Upper lobe of left lung (tissue), 6 donors: ENCODE data around the gene LRRC8E. TPM values are rescaled to one million over a fixed set of nuclear protein-coding genes. Genes with fewer than 3 reads are reported as not detected.
A peak's percentile ranks its signal among the peaks of the same experiment; 100 is the strongest.

Experiments used
- ATAC-seq, 2 donors: fragments of 200-7000 bp; cut with Tn5 transposase; one replicate each; pipeline ENCODE4 v1.9.1; 2022; ENCODE audit warnings: mild to moderate bottlenecking in 2 of 2, moderate library complexity in 2 of 2; ENCODE audit not compliant: low FRiP score in 2 of 2
- DNase-seq, 2 donors: peaks; one replicate each; pipeline ENCODE4 v3.0.0-alpha.2; 2019 to 2020
- H3K27ac ChIP-seq, 4 donors: fragments of 200-600 bp; sonication (generic); one replicate each; pipeline ENCODE4 v1.5.1; 2016 to 2019
- H3K27me3 ChIP-seq, 4 donors: fragments of 200-600 bp; sonication (generic); one replicate each; pipeline ENCODE4 v1.5.1; 2017 to 2019
- H3K36me3 ChIP-seq, 4 donors: fragments of 200-600 bp; sonication (generic); one replicate each; pipeline ENCODE4 v1.5.1; 2016 to 2019
- H3K4me1 ChIP-seq, 4 donors: fragments of 200-600 bp; sonication (generic); one replicate each; pipeline ENCODE4 v1.5.1; 2018 to 2019
- H3K4me3 ChIP-seq, 4 donors: fragments of 200-600 bp; sonication (generic); one replicate each; pipeline ENCODE4 v1.5.1; 2017 to 2019; ENCODE audit warnings: mild to moderate bottlenecking in 2 of 4, moderate library complexity in 1 of 4
- H3K9me3 ChIP-seq, 4 donors: fragments of 200-600 bp; sonication (generic); one replicate each; pipeline ENCODE4 v1.5.1; 2018 to 2019
- EP300 ChIP-seq, 4 donors: sonication (generic); formaldehyde crosslinking; IDR thresholded peaks; one replicate each; pipeline ENCODE4 v1.5.1; 2017; ENCODE audit warnings: antibody characterized with exemption in 4 of 4, control low read depth in 2 of 4
- POLR2A ChIP-seq, 4 donors: fragments of 450-650 bp; IDR thresholded peaks; one replicate each; pipeline ENCODE4 v1.5.1; 2016 to 2017; ENCODE audit warnings: antibody characterized with exemption in 4 of 4, mild to moderate bottlenecking in 2 of 4
- POLR2AphosphoS5 ChIP-seq, 2 donors: sonication (generic); formaldehyde crosslinking; IDR thresholded peaks; one replicate each; pipeline ENCODE4 v1.5.1; 2017; ENCODE audit warnings: antibody characterized with exemption in 2 of 2
- WGBS, 2 donors: methylation state at CpG; one replicate each; pipeline ENCODE4 v1.1.5; 2017 to 2018; 5-methylcytosine and 5-hydroxymethylcytosine counted together
- total RNA-seq, 6 donors: library from RNA; depleted of rRNA in 4 of 6; stranded (reverse); fragments of >200 nt in 4 of 6; gene quantifications; one replicate each; pipeline versions ENCODE4 v1.1.0 to v1.2.1, GENCODE V29; 2016 to 2021
- TF ChIP-seq, protein P1 (sequence below), 6 experiments: fragments of 450-650 bp in 4 of 6; fragments of 200-600 bp in 2 of 6; sonication (generic) in 2 of 6; IDR thresholded peaks; one replicate each; pipeline ENCODE4 v1.5.1; 2016 to 2019; ENCODE audit warnings: antibody characterized with exemption in 6 of 6
- donor health status: DM: no; HTN: no; CAD: no; lungs with moderate emphysema.
- donor health status: DM: no; HTN: yes; CAD: no; lungs with severe emphysema.

Gene LRRC8E
- total RNA-seq = 10 to 100 TPM in 1 of 6 donors, 1 to 10 TPM in 5; 1.0 to 11.7 (median 6.9) TPM

- Histone ChIP-seq H3K36me3 (no peaks in the 10 kb centered on the region), H3K27ac (peak within 1 kb of the TSS in 2 of 4 donors; percentile 52 to 64), H3K9me3 (no peaks in the 10 kb centered on the region), H3K27me3 (peaks cover 0 to 8% (median 4%) of the 10 kb centered on the region in 4 donors), H3K4me1 (peaks cover 0 to 13% (median 9%) of the 10 kb centered on the region in 4 donors), H3K4me3 (peak within 1 kb of the TSS in 3 of 4 donors; percentile 47 to 54 (median 52))
- TF ChIP-seq POLR2AphosphoS5 (IDR thresholded peaks at IDR 0.05) (peak in 1 of 2 donors; percentile 36), EP300 (IDR thresholded peaks at IDR 0.05) (no peak), POLR2A (IDR thresholded peaks at IDR 0.05) (peak in 2 of 4 donors; percentile 40 to 48)
- TF ChIP-seq, protein P1, sequence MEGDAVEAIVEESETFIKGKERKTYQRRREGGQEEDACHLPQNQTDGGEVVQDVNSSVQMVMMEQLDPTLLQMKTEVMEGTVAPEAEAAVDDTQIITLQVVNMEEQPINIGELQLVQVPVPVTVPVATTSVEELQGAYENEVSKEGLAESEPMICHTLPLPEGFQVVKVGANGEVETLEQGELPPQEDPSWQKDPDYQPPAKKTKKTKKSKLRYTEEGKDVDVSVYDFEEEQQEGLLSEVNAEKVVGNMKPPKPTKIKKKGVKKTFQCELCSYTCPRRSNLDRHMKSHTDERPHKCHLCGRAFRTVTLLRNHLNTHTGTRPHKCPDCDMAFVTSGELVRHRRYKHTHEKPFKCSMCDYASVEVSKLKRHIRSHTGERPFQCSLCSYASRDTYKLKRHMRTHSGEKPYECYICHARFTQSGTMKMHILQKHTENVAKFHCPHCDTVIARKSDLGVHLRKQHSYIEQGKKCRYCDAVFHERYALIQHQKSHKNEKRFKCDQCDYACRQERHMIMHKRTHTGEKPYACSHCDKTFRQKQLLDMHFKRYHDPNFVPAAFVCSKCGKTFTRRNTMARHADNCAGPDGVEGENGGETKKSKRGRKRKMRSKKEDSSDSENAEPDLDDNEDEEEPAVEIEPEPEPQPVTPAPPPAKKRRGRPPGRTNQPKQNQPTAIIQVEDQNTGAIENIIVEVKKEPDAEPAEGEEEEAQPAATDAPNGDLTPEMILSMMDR (IDR thresholded peaks at IDR 0.05) = peak in 1 of 6 experiments; percentile 7
- DNase-seq (peak; percentile 79 to 94), ATAC-seq (peak; percentile 87 to 95)
- WGBS, 2 donors = 22 to 26% methylated on average over 13 to 17 of the region's 53 CpGs
Observed at GRCh38 chr19:7888145-7888825, at the start of gene LRRC8E. Gene LRRC8E, plus strand, starts transcription at chr19:7888510. Its CDS starts 7,094 bp downstream, at chr19:7895604.

GRCh38 chr19:7839476-7839875, 48.8 kb upstream of the LRRC8E start:
- no peak for TF ChIP-seq POLR2AphosphoS5 (IDR thresholded peaks at IDR 0.05)
- no peak for TF ChIP-seq EP300 (IDR thresholded peaks at IDR 0.05)
- TF ChIP-seq, protein P1 (IDR thresholded peaks at IDR 0.05) = no peak
- no peak for TF ChIP-seq POLR2A (IDR thresholded peaks at IDR 0.05)
- no peaks in the 10 kb centered on the region for H3K27me3 ChIP-seq
- ATAC-seq (no peak), DNase-seq (no peak)
- H3K9me3 ChIP-seq = no peaks in the 10 kb centered on the region
- no peak overlapping the region for H3K4me3 ChIP-seq
- H3K36me3 ChIP-seq = no peaks in the 10 kb centered on the region
- no peak overlapping the region for H3K27ac ChIP-seq
- 90 to 94% methylated on average over 6 of the region's 6 CpGs for WGBS, 2 donors
- no peaks in the 10 kb centered on the region for H3K4me1 ChIP-seq

DNA sequence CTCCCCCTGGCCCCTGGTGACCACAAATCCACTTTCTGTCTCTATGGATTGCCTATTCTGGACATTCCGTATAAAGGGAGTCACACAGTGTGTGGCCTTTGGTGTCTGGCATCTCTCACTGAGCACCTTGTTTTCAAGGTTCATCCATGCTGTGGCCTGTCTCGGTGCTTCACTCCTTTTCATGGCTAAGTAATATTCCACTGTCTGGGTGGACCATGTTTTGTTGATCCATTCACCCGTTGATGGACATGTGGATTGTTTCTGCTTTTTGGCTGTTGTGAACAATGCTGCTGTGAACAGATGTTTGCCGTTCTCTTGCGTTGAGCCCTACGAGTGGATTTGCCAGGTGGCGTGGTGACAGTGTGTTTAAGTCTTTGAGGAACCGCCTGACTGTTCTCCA, 47.7 kb upstream of the LRRC8E start:
- 85 to 86% methylated on average over 8 of the region's 8 CpGs for WGBS, 2 donors

GRCh38 chr19:7841751-7842660, 46.3 kb upstream of the LRRC8E start:
- H3K4me3 ChIP-seq = no peak overlapping the region
- ATAC-seq (peak in 1 of 2 donors; percentile 11), DNase-seq (no peak)
- 88 to 91% methylated on average over 11 of the region's 11 CpGs for WGBS, 2 donors
- H3K27ac ChIP-seq = no peak overlapping the region
- no peaks in the 10 kb centered on the region for H3K27me3 ChIP-seq
- no peaks in the 10 kb centered on the region for H3K36me3 ChIP-seq
- TF ChIP-seq POLR2A (IDR thresholded peaks at IDR 0.05) (no peak), EP300 (IDR thresholded peaks at IDR 0.05) (no peak), POLR2AphosphoS5 (IDR thresholded peaks at IDR 0.05) (no peak)
- TF ChIP-seq, protein P1 (IDR thresholded peaks at IDR 0.05) = no peak
- no peaks in the 10 kb centered on the region for H3K9me3 ChIP-seq
- H3K4me1 ChIP-seq = no peaks in the 10 kb centered on the region

More for the DNA sequence above, 47.7 kb upstream of the LRRC8E start:
- no peaks in the 10 kb centered on the region for H3K9me3 ChIP-seq
- no peak for ATAC-seq
- DNase-seq = no peak
- TF ChIP-seq, protein P1 (IDR thresholded peaks at IDR 0.05) = no peak
- no peak for TF ChIP-seq POLR2A (IDR thresholded peaks at IDR 0.05)
- no peak overlapping the region for H3K4me3 ChIP-seq
- H3K27me3 ChIP-seq = no peaks in the 10 kb centered on the region
- no peaks in the 10 kb centered on the region for H3K4me1 ChIP-seq
- no peaks in the 10 kb centered on the region for H3K36me3 ChIP-seq
- no peak overlapping the region for H3K27ac ChIP-seq
